ENCODE data around the gene MAB21L3.
"Not testable (repeated sequence)": the region's sequence is repeated elsewhere in the genome, so short reads cannot be mapped to it uniquely, and the experiment has no call there.

Gene MAB21L3

GRCh38 chr1:116133696-116134475 is 22.7 kb downstream of the MAB21L3 start:
- no peak for DNase-seq (ENCODE audit: low read depth in 3 of 3, low spot score in 1 of 3)

GRCh38 chr1:116134476-116134773 is 23.2 kb downstream of the MAB21L3 start:
- no peak for DNase-seq (ENCODE audit: low read depth in 3 of 3, low spot score in 1 of 3)

GRCh38 chr1:116138277-116138792 is 27.1 kb downstream of the MAB21L3 start:
- DNase-seq (ENCODE audit: low read depth in 3 of 3, low spot score in 1 of 3) = no peak

GRCh38 chr1:116139592-116140134 is 28.5 kb downstream of the MAB21L3 start:
- no peak for DNase-seq (ENCODE audit: low read depth in 3 of 3, low spot score in 1 of 3)

GRCh38 chr1:116144151-116144550 is 33.0 kb downstream of the MAB21L3 start:
- DNase-seq (ENCODE audit: low read depth in 3 of 3, low spot score in 1 of 3) = no peak

- not testable (repeated sequence) for DNase-seq (ENCODE audit: low read depth in 3 of 3, low spot score in 1 of 3)
Measured at GRCh38 chr1:116146447-116147113, 35.4 kb downstream of the MAB21L3 start.

GRCh38 chr1:116147114-116147510 is 35.9 kb downstream of the MAB21L3 start:
- no peak for DNase-seq (ENCODE audit: low read depth in 3 of 3, low spot score in 1 of 3)

- DNase-seq (ENCODE audit: low read depth in 3 of 3, low spot score in 1 of 3) = no peak
Measured at GRCh38 chr1:116147972-116148371, 36.8 kb downstream of the MAB21L3 start.

- DNase-seq (ENCODE audit: low read depth in 3 of 3, low spot score in 1 of 3) = no peak
Measured at GRCh38 chr1:116148967-116149366, 37.8 kb downstream of the MAB21L3 start.

- DNase-seq (ENCODE audit: low read depth in 3 of 3, low spot score in 1 of 3) = no peak
Measured at GRCh38 chr1:116150368-116150767, 39.2 kb downstream of the MAB21L3 start.

GRCh38 chr1:116151739-116152576 is 40.8 kb downstream of the MAB21L3 start:
- DNase-seq (ENCODE audit: low read depth in 3 of 3, low spot score in 1 of 3) = peak; percentile 45 to 70 (median 67)

- no peak for DNase-seq (ENCODE audit: low read depth in 3 of 3, low spot score in 1 of 3)
Measured at GRCh38 chr1:116152577-116152943, 41.4 kb downstream of the MAB21L3 start.

GRCh38 chr1:116152950-116153691 is 41.9 kb downstream of the MAB21L3 start:
- no peak for DNase-seq (ENCODE audit: low read depth in 3 of 3, low spot score in 1 of 3)

- no peak for DNase-seq (ENCODE audit: low read depth in 3 of 3, low spot score in 1 of 3)
Measured at GRCh38 chr1:116153692-116154031, 42.5 kb downstream of the MAB21L3 start.

GRCh38 chr1:116154536-116154935 is 43.3 kb downstream of the MAB21L3 start:
- DNase-seq (ENCODE audit: low read depth in 3 of 3, low spot score in 1 of 3) = no peak

- no peak for DNase-seq (ENCODE audit: low read depth in 3 of 3, low spot score in 1 of 3)
Measured at GRCh38 chr1:116157096-116157495, 45.9 kb downstream of the MAB21L3 start.

GRCh38 chr1:116159177-116159576 is 48.0 kb downstream of the MAB21L3 start:
- DNase-seq (ENCODE audit: low read depth in 3 of 3, low spot score in 1 of 3) = no peak

GRCh38 chr1:116159611-116160010 is 48.4 kb downstream of the MAB21L3 start:
- no peak for DNase-seq (ENCODE audit: low read depth in 3 of 3, low spot score in 1 of 3)

- no peak for DNase-seq (ENCODE audit: low read depth in 3 of 3, low spot score in 1 of 3)
Measured at GRCh38 chr1:116161390-116161789, 50.2 kb downstream of the MAB21L3 start.

- DNase-seq (ENCODE audit: low read depth in 3 of 3, low spot score in 1 of 3) = no peak
Measured at GRCh38 chr1:116161877-116162390, 50.7 kb downstream of the MAB21L3 start.

- DNase-seq (ENCODE audit: low read depth in 3 of 3, low spot score in 1 of 3) = no peak
Measured at GRCh38 chr1:116163533-116163932, 52.3 kb downstream of the MAB21L3 start.
